HEK293T (cell line): ENCODE data around the gene UCP3.

Experiments used
- CTCF ChIA-PET: fragments of 350-600 bp; formaldehyde crosslinking; extraction: SDS; loops from one replicate; lab custom pipeline; 2021; ENCODE audit warnings: antibody characterized with exemption, inconsistent platforms; lab: Yijun Ruan, JAX
- POLR2A ChIA-PET: fragments of 350-600 bp; formaldehyde crosslinking; extraction: SDS; loops from one replicate; lab custom pipeline; 2020; ENCODE audit warnings: antibody characterized with exemption, inconsistent platforms; lab: Yijun Ruan, JAX
- DNase-seq: peaks from one replicate; pipeline ENCODE4 v3.0.0; 2012; ENCODE audit warnings: mixed read lengths; ENCODE audit errors: extremely low spot score
- ARNT ChIP-seq: fragments of 450-650 bp; IDR thresholded peaks from 2 replicates; pipeline ENCODE4 v1.6.1; 2017; ENCODE audit warnings: mild to moderate bottlenecking
- BHLHE40 ChIP-seq: fragments of 450-650 bp; IDR thresholded peaks from 2 replicates; pipeline ENCODE4 v1.6.1; 2016; ENCODE audit warnings: mild to moderate bottlenecking, moderate library complexity, borderline replicate concordance
- CTBP1 ChIP-seq: fragments of 450-650 bp; IDR thresholded peaks from 2 replicates; pipeline ENCODE4 v1.6.1; 2016; ENCODE audit warnings: borderline replicate concordance
- ELF4 ChIP-seq: fragments of 450-650 bp; IDR thresholded peaks from 2 replicates; pipeline ENCODE4 v1.6.1; 2017; ENCODE audit warnings: antibody characterized with exemption
- FOXA1 ChIP-seq: fragments of 450-650 bp; IDR thresholded peaks from 2 replicates; pipeline ENCODE4 v1.6.1; 2016; ENCODE audit warnings: mild to moderate bottlenecking
- FOXK2 ChIP-seq: fragments of 450-650 bp; IDR thresholded peaks from 2 replicates; pipeline ENCODE4 v1.6.1; 2016; ENCODE audit warnings: mild to moderate bottlenecking
- FOXM1 ChIP-seq: fragments of 450-650 bp; IDR thresholded peaks from 2 replicates; pipeline ENCODE4 v1.6.1; 2017; ENCODE audit warnings: mild to moderate bottlenecking, borderline replicate concordance
- HDGF ChIP-seq: fragments of 450-650 bp; IDR thresholded peaks from 2 replicates; pipeline ENCODE4 v1.6.1; 2017; ENCODE audit warnings: antibody characterized with exemption, borderline replicate concordance
- L3MBTL2 ChIP-seq: fragments of 450-650 bp; conservative IDR thresholded peaks from 2 replicates; pipeline ENCODE4 v1.6.1; 2016; ENCODE audit warnings: mild to moderate bottlenecking
- LEF1 ChIP-seq: fragments of 450-650 bp; IDR thresholded peaks from 2 replicates; pipeline ENCODE4 v1.6.1; 2017; ENCODE audit warnings: mild to moderate bottlenecking, borderline replicate concordance
- NFRKB ChIP-seq: fragments of 450-650 bp; IDR thresholded peaks from 2 replicates; pipeline ENCODE4 v1.6.1; 2016; ENCODE audit warnings: mild to moderate bottlenecking, moderate library complexity
- SP1 ChIP-seq: fragments of 450-650 bp; IDR thresholded peaks from 2 replicates; pipeline ENCODE4 v1.6.1; 2017
- SUZ12 ChIP-seq: fragments of 450-650 bp; IDR thresholded peaks from 2 replicates; pipeline ENCODE4 v1.6.1; 2016; ENCODE audit warnings: mild to moderate bottlenecking
- TARDBP ChIP-seq: fragments of 450-650 bp; IDR thresholded peaks from 2 replicates; pipeline ENCODE4 v1.6.1; 2016
- ZNF384 ChIP-seq: fragments of 450-650 bp; IDR thresholded peaks from 2 replicates; pipeline ENCODE4 v1.6.1; 2016
- TF ChIP-seq, protein P1 (sequence below): fragments of 450-650 bp; IDR thresholded peaks from 2 replicates; pipeline ENCODE4 v1.6.1; 2016

UCP3 gene

DNA sequence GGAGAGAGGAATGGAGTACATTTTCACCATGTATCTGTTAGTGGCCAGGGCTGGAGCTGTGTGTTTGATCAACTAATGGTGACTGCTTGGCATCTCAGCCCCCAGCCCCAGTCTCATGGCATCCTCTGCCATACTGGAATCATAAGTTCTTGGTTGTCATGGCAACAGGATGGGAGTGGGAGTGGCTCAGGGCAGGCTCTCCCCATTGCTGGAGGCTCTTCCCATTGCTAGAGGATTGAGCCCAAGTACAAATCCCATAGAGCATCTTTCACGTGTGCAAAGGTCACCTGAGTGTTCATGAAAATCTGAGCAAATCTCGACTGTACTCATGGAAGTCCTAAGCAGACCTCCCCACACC is 43.1 kb downstream of the UCP3 start:
- CTCF ChIA-PET = no interaction called here
- TF ChIP-seq SUZ12 = no peak
- TF ChIP-seq, protein P1, sequence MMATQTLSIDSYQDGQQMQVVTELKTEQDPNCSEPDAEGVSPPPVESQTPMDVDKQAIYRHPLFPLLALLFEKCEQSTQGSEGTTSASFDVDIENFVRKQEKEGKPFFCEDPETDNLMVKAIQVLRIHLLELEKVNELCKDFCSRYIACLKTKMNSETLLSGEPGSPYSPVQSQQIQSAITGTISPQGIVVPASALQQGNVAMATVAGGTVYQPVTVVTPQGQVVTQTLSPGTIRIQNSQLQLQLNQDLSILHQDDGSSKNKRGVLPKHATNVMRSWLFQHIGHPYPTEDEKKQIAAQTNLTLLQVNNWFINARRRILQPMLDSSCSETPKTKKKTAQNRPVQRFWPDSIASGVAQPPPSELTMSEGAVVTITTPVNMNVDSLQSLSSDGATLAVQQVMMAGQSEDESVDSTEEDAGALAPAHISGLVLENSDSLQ = no peak
- TF ChIP-seq LEF1 = no peak
- TF ChIP-seq L3MBTL2 = no peak
- no peak for DNase-seq
- POLR2A ChIA-PET = no interaction called here

DNA sequence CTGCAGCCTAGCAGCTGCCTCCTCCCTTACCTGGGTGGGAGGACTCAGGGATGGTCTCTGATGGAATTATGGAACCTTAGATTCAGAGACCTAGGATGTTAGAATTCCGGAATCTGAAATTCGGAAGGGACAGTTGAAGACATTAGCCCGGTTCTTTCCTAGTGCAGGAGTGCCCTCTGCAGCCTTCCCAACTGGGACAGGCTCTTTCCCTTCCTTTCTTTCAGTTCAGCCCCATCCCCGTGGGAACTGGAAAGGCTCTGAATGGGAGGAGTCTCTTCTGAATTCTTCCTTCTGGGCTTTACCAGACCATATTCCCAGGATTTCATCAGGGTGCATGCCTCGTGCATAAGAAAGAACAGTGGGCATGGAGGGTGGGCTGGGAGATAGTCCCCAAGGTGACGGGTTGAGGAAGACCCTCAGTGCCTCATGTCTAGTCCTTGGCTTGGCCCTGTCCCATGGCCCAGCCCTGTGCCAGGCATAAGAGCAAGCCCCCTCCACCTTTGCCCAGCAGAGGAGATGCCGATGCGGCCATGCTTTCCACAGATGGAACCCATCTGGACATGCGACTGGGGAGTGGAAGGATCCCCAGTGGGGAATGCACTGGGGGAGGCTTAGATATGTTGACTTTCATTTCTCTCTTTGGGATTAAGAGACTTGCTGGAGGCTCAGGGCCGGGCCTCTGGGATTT is 43.7 kb downstream of the UCP3 start:
- TF ChIP-seq ZNF384 (no peak), BHLHE40 (no peak), SUZ12 (no peak), FOXK2 (no peak), SP1 (no peak), TARDBP (no peak), LEF1 (no peak), L3MBTL2 (no peak), FOXM1 (no peak), ELF4 (no peak), FOXA1 (no peak), NFRKB (no peak), ARNT (no peak), CTBP1 (no peak), HDGF (no peak)
- TF ChIP-seq, protein P1 = no peak
- POLR2A ChIA-PET = no interaction called here
- CTCF ChIA-PET = no interaction called here
- no peak for DNase-seq

DNA sequence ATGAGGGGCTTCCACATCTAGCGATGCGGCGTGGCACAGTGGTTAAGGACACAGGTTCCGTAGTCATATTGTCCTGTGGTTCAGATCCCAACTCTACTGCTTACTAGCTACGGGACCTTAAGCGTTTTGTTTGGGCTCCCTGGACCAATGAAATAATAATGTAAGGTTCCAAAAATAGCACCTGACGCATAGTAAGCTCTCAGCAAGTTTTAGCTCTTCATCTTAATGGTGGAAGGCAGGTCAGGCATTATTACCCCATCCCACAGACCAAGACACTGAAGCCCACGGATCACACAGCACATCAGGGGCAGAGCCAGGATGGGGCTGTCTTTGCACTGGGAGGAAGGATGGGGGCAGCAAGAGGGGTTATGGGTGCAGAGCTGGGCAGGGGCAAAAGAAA is 45.0 kb downstream of the UCP3 start:
- ChIA-PET CTCF (interaction anchor here (0.6 to 1.2 kb wide), 5 partner anchors 9 to 52 kb away, joined by 3 to 5 read pairs (median 3); no protein-coding TSS in a partner anchor), POLR2A (interaction anchor here (0.7 to 1.1 kb wide), 2 partner anchors 19 to 206 kb away, joined by 3 to 4 read pairs; partner anchors contain the start of genes C2CD3 and UCP2)
- DNase-seq = no peak
- no peak for TF ChIP-seq L3MBTL2
- TF ChIP-seq ZNF384 = no peak
- no peak for TF ChIP-seq BHLHE40

DNA sequence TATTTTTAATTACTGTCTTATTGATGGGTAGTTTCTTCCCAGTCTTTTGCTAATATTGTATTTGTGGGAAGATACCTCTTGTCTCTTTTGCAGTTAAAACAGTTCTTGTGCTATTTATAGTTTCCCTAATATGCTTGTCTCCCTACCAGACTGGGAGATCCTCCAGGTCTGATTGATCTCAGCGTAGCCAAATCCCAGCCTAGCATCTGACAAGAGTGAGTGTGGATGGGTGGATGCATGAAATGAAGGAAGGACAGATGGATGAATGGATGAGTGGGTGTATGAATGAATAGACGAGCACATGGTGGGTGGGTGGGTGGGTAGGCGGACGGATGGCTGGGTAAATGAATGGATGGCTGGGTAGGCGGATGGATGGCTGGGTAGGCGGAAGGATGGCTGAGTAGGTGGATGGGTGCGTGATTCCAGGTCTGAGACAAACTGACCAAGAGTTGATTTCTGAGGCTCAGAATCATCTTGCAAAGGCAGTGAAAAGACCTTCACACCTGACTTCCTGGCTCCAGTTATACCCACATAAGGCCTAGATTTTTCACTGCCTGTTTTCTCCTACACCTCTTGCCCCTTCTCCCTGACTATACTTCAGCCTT is 46.7 kb downstream of the UCP3 start:
- CTCF ChIA-PET = no interaction called here
- POLR2A ChIA-PET = no interaction called here
- no peak for TF ChIP-seq L3MBTL2
- DNase-seq = no peak

DNA sequence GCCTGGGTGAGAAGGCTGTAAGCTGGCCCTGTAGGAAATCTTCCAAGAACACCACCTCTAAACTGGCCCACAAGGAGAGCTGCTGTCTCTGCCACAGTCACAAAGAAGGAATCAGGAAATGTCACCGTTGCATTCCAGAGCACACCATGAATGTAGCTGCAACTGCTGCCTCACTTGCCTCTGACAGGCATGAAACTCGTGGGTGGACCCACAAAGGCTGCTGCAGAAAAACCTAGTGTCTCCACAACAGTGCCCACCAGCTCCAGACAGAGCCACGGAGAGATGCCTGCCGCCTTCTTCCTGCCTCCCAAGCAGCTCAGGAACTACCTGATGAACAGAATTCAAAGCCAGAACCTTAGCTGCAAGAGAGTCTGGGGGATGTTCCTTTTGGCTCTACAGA is 47.6 kb downstream of the UCP3 start:
- ChIA-PET CTCF (no interaction called here), POLR2A (interaction anchor here (0.6 kb wide), 1 partner anchor 8 kb away, joined by 3 read pairs; no protein-coding TSS in a partner anchor)
- TF ChIP-seq FOXA1 (no peak), SUZ12 (no peak), CTBP1 (no peak), TARDBP (no peak), SP1 (no peak), ARNT (no peak), FOXK2 (no peak), LEF1 (no peak), ELF4 (no peak), ZNF384 (no peak)
- no peak for DNase-seq

DNA sequence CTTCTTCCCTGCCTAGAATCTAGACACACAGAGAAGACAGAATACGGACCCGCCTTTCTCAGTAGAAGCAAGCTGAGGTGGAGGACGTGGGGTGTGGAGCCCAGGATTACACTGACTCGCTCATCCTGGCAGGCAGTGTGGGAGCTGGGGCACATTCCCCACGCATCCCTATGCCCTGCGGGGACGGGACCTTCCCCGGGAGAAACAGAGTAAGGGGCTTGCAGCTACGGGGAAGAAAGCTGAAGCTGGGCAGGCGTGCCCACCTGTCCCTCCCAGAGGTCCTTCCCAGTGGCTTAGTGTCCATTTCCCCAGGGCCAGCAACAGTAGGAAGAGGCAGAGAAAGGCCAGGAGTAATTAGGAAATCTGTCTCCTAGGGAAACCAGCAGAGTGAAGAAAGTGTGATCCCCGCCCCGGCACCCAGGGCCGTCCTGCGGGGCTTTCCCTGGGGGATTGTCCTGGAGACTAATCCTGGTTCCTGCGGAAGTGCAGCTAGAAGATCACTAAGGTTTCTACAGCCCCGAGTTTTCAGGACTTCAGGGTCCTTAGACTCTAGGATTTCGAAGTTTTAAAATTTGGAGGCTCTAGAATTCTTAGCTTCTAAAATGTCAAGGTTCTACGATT is 50.3 kb downstream of the UCP3 start:
- POLR2A ChIA-PET = interaction anchor here (2.3 kb wide), 1 partner anchor 23 kb away, joined by 8 read pairs; the partner anchor contains the start of gene UCP2
- DNase-seq = no peak
- CTCF ChIA-PET = no interaction called here
- TF ChIP-seq FOXM1 = no peak
- TF ChIP-seq ZNF384 = no peak
- no peak for TF ChIP-seq FOXK2
- no peak for TF ChIP-seq BHLHE40
- no peak for TF ChIP-seq ARNT
- TF ChIP-seq, protein P1 = no peak
- TF ChIP-seq NFRKB = no peak
- no peak for TF ChIP-seq L3MBTL2
